VCaP (cell line): ENCODE measurements around the gene NEURL2.
A peak's percentile ranks its signal among the peaks of the same experiment; 100 is the strongest.

Experiments
- H3K27ac ChIP-seq: fragments of 450-650 bp; 2 replicates; pipeline ENCODE4 v1.5.1; 2017
- CTCF ChIP-seq: fragments of 450-650 bp; conservative IDR thresholded peaks from 2 replicates; pipeline ENCODE4 v1.5.1; 2017; ENCODE audit warnings: mild to moderate bottlenecking, moderate library complexity

Gene NEURL2

GRCh38 chr20:45850926-45851325, 40.1 kb downstream of the NEURL2 start:
- H3K27ac ChIP-seq = no peak overlapping the region
- TF ChIP-seq CTCF = no peak

DNA sequence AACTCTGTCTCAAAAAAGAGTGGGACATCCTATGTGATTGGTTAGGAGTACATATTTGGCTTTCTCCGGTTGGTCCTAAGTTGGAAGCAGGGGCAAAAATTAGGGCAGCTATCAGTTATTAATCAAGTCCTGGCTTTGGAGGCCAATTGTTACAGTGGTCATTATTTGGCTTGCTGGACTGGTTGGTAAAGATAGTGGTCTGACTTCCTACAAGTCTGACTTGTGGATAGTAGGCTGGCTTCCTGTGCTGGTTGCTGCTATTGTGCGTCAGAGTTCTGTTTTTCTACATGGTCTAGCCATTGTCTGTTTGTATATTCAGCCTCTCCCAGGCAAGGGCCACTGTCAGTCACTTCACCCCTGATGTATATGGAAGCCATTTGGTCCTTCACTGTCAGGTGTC, 40.8 kb downstream of the NEURL2 start:
- no peak for TF ChIP-seq CTCF
- H3K27ac ChIP-seq = no peak overlapping the region

DNA sequence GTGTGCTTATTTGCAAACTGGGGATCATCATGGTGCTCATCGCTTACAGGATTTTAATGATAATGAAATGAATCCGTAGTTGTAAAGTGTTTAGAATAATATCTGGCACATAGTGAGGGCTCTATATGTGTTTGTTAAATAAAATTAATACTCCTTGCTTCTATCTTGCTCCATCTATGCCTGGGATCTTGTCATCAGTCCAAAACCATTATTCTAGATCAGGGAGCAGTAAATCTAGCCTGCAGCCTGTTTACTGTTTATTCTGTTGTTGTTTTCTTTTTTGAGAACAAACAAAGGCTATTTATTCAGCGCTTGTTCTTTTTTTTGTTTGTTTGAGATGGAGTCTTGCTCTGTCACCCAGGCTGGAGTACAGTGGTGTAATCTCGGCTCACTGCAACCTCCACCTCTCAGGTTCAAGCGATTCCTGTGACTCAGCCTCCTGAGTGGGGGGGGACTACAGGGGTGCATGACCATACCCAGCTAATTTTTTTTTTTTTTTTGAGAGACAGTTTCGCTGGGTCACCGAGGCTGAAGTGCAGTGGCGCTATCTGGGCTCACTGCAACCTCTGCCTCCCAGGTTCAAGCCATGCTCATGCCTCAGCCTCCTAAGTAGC, 41.9 kb downstream of the NEURL2 start:
- TF ChIP-seq CTCF = no peak
- H3K27ac ChIP-seq = no peak overlapping the region

GRCh38 chr20:45848421-45848820, 42.6 kb downstream of the NEURL2 start:
- no peak overlapping the region for H3K27ac ChIP-seq
- no peak for TF ChIP-seq CTCF

DNA sequence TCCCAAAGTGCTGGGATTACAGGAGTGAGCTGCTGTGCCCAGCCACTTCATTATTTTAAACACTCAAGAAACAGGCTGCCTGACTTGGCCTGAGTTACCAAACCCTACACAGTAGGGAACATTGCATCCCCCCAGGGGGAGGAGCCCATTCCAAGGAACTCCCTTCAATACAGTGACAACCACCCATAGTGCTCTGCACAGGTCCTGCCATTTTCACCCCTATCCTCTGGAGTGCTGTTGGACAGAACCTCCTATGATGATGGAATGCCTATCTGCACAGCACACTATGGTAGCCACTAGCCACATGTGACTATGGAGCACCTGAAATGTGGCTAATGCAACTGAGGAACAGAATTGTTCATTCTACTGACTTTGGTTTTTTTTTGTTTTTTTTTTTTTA, 45.6 kb downstream of the NEURL2 start:
- H3K27ac ChIP-seq = no peak overlapping the region
- no peak for TF ChIP-seq CTCF

DNA sequence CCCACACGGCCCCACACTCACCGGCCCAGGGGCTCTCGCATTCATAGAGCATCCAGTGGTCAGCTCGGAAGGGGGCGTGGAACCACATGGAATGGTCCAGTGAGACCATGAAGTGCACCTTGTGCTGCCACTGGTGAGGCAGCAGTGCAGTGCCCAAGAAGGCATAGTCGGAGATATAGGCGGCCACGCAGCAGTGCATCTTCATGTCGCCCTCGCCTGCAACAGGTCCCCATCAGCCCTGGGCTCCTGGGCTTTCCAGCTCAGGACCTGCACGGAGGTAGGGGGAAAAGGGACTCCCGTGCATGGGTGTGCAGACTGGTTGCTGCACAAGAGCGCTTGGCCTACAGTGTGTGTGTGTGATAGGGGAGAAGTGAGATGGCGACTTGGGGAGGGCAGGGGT, 47.5 kb downstream of the NEURL2 start:
- H3K27ac ChIP-seq = no peak overlapping the region
- no peak for TF ChIP-seq CTCF

DNA sequence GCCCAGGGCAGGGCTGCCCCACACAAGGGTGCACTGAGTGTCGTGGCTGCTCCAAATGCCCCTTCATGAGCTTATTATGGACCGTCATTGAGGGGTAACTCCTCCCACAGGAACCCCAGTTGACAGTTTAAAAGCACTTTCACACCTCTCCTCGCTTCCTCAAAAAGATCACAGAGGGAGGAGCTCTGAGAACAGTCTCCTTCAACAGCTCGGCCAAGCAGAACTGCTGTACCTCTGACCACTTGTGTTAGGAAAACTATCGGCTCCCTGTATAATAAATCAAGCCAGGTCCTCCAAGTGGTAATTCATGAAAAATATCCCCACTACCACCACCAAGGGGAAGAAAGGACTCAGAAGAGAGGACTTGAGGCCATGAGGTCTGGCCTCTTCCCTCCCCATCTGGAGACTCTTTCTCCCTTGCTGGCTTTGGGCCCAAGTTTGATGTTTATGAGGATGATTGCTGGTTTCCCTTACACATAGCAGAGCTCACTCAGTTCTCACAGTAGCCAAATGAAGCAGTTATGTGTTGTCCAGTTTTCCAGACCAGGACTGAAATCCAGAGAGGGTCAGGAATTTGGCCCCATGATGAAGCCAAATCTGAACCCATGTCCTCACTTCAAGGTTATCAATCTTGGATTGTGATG, 48.7 kb downstream of the NEURL2 start:
- H3K27ac ChIP-seq = 0 out of 2 replicates have a peak overlapping the region, but pooled peaks have one; percentile 4
- no peak for TF ChIP-seq CTCF
